ELF-1 (cell line): ENCODE measurements around the gene C5orf22.
"Not testable (repeated sequence)": the region's sequence is repeated elsewhere in the genome, so short reads cannot be mapped to it uniquely, and the experiment has no call there.

Experiments used
- DNase-seq: peaks from one replicate; pipeline ENCODE4 v3.0.0-alpha.2; 2016; ENCODE audit warnings: low read depth, low spot score

The C5orf22 gene

GRCh38 chr5:31553863-31554262 lies 21.8 kb downstream of the C5orf22 start:
- DNase-seq: no peak

DNA sequence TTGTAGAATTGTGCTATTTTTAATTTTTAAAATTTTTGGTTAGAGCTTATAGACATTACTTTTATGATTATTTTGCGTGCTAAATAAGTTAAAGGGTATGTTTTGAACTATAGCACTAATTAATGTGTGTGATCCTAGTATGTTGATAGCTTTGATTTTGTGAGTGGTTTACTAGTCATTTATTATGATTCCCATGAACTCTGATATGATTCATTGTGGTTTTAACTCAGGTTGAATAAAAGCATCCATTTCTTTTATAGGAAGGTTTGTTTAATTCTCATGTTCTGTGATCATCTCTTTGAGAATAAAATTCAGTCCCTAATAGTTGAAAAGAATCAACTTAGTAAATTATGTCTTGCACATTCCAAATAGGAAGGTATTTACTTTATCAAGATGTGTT lies 22.5 kb downstream of the C5orf22 start:
- DNase-seq: no peak

GRCh38 chr5:31556461-31556860 lies 24.4 kb downstream of the C5orf22 start:
- DNase-seq: no peak

GRCh38 chr5:31559942-31560341 lies 27.8 kb downstream of the C5orf22 start:
- DNase-seq: no peak

DNA sequence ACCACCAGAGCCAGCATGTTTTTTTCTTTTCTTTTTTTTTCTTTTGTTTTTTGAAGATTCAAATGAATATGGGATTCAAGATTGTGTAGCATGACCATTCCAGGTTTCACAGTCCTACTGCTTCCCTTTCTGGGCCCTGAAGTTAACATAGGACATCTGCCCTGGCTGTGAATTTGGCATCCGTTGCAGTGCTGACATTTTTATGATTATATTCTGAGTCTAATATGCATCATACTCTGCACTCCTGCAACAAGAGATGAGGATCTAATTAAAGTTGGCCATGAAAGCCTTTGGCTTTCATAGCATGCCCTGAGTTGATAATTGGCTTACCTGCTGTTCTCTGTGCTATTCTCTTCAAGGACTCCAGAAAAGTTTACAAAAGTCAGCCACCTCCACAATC lies 29.8 kb downstream of the C5orf22 start:
- no peak for DNase-seq

- DNase-seq: no peak
These were observed 31.1 kb downstream of the C5orf22 start for GRCh38 chr5:31563216-31563615.

DNA sequence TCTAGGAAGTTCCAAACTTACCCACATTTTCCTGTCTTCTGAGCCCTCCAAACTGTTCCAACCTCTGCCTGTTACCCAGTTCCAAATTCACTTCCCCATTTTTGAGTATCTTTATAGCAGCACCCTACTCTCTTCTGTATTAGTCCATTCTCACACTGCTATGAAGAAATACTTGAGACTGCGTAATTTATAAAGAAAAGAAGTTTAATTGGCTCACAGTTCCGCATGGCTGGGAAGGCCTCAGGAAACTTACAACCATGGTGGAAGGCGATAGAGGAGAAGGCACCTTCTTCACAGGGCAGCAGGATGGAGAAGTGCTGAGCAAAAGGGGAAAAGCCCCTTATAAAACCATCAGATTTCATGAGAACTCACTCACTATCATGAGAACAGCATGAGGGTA lies 34.3 kb downstream of the C5orf22 start:
- DNase-seq: not testable (repeated sequence)

GRCh38 chr5:31568302-31568835 lies 36.3 kb downstream of the C5orf22 start:
- no peak for DNase-seq

DNA sequence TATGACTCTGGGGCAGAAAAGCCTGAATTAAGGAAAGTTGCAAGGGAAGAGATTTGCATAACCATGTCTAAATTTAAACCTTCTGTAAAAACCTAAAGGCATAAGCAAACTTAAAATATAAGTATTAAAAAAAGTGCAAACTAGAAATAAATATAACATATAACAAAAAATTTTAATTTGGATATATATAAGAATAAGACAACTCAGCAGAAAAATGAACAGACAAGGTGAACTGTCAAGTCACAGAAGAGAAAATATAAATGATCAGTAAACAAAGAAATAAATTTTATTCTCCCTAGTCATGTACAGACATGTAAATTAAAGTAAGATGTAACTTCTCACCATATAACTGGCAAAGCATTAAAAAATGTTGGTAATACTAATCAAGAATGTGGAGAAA lies 37.0 kb downstream of the C5orf22 start:
- DNase-seq: no peak

DNA sequence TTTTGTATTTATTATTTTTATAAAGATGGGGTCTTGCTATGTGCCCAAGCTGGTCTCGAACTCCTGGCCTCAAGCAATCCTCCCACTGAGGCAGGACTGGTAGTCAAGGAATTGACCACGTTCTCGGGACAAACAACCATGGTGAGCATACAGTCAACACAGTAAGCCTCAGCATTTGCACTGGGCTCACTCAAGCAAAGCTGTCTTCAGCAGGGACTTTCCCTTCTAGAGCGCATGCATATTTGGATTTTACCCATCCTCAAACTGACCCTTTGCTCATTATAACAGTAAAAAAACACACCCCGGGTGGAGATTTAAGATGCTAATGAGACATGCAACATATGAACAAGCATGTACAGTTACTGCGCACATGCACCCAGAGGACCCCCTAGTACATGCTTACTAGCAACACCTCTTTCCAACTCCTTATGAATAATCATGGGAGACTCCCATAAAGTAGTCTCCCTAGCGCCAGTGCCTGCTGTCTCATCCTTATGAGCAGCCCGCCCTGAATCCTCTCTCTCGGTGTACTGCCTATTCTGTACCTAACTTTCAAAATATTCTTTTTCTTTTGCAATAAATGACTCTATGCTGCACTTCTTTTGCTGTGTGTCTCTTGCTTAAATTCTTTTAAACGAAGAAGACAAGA lies 41.5 kb downstream of the C5orf22 start:
- DNase-seq: no peak

- no peak for DNase-seq
These were observed 42.7 kb downstream of the C5orf22 start for GRCh38 chr5:31574772-31575171.

GRCh38 chr5:31577438-31577837 lies 45.3 kb downstream of the C5orf22 start:
- no peak for DNase-seq

DNA sequence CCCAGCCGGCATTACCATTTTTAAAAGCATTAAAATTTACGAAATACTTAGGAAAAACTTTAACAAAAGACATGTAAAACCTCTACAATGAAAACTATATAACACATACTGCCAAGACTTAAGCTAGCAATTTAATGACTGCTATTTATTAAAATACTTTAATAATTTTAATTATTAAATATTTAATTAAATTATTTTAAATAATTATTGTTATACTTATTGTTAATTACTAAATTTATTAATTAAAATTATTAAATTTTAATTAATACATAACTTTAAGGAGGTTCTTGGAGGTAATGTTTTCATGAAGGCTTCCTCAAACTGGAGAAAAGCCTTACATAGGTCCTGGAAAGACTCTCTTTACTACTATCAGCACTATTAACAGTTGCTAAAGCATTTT lies 47.5 kb downstream of the C5orf22 start:
- no peak for DNase-seq

- DNase-seq: no peak
These were observed 49.5 kb downstream of the C5orf22 start for GRCh38 chr5:31581498-31582099.

- DNase-seq: no peak
These were observed 51.0 kb downstream of the C5orf22 start for GRCh38 chr5:31583129-31583528.

GRCh38 chr5:31585166-31585894 lies 53.2 kb downstream of the C5orf22 start:
- no peak for DNase-seq

- DNase-seq: no peak
These were observed 53.8 kb downstream of the C5orf22 start for GRCh38 chr5:31585895-31586270.

DNA sequence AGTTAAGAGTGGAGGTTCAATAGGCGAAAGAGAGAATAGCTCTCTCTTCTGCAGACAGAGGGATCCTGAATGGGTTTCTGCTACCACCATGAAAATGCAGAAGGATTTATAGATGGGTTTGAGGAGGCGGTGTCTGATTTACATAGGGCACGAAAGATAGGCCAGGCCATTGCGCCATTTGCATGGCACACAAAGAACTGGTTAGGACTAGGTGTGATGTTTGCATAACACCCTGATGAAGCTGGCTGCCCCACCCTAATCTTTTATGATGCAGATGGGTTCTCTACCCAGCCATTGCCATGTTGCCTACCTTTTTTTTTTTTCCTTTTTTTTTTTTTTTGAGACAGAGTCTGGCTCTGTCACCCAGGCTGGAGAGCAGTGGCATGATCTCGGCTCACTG lies 55.4 kb downstream of the C5orf22 start:
- peak; percentile 58 for DNase-seq

GRCh38 chr5:31593665-31594064 lies 61.6 kb downstream of the C5orf22 start:
- DNase-seq: no peak

DNA sequence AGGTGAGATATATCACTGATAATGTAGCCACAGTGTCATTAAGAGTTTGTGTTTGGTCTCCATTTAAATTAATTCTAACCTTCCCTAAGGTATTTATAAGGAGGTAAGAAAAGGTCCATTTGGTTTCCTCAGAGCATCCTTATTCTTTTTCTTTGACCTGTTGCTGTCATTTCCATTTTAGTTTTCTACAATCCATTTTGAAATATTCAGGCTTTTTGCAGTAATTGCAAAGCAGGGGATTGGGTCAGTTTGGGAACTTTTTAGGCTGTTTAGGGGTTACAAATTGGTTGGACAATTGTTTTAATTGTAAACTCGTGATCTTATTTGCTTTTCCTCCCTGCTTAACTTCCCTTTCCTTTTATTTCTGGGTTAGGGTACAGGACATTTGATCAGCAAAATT lies 64.3 kb downstream of the C5orf22 start:
- DNase-seq: no peak

- no peak for DNase-seq
These were observed 66.8 kb downstream of the C5orf22 start for GRCh38 chr5:31598640-31599611.

- DNase-seq: not testable (repeated sequence)
These were observed 70.2 kb downstream of the C5orf22 start for GRCh38 chr5:31602305-31602704.
